ENCODE measurements around the gene SERINC1.

DNA sequence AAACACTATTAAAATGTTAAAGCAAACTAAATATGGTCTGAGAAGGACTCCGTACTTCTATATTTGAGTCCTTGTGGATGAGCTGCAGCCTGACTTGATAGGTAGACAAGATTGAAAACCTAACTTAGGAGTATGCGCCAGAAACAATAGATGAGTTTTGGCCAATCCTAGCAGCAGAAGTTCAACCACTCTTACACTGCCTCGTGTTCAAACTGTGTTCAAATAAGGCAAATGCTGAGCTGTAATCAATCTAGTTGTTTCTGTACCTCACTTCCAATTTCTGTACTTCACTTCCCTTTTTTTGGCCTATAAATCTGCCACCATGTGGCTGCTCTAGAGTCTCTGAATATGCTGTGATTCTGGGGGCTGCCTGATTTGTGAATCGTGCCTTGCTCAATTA lies 13.2 kb upstream of the SERINC1 start:
- TF ChIP-seq, protein P1, sequence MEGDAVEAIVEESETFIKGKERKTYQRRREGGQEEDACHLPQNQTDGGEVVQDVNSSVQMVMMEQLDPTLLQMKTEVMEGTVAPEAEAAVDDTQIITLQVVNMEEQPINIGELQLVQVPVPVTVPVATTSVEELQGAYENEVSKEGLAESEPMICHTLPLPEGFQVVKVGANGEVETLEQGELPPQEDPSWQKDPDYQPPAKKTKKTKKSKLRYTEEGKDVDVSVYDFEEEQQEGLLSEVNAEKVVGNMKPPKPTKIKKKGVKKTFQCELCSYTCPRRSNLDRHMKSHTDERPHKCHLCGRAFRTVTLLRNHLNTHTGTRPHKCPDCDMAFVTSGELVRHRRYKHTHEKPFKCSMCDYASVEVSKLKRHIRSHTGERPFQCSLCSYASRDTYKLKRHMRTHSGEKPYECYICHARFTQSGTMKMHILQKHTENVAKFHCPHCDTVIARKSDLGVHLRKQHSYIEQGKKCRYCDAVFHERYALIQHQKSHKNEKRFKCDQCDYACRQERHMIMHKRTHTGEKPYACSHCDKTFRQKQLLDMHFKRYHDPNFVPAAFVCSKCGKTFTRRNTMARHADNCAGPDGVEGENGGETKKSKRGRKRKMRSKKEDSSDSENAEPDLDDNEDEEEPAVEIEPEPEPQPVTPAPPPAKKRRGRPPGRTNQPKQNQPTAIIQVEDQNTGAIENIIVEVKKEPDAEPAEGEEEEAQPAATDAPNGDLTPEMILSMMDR (IDR thresholded peaks at IDR 0.05): no peak
- no peak for TF ChIP-seq POLR2A (IDR thresholded peaks at IDR 0.05)

Data from esophagus squamous epithelium (tissue), 4 donors.